Glomerular visceral epithelial cell (primary cell): Measurements from ENCODE around the gene NRBF2.

Experiments used
- DNase-seq: peaks from one replicate; pipeline ENCODE4 v3.0.0-alpha.2; 2016; ENCODE audit errors: extremely low spot score

The NRBF2 gene

GRCh38 chr10:63157845-63158624, 24.9 kb downstream of the NRBF2 start:
- peak; percentile 82 for DNase-seq

GRCh38 chr10:63161592-63161991, 28.5 kb downstream of the NRBF2 start:
- DNase-seq, result no peak

DNA sequence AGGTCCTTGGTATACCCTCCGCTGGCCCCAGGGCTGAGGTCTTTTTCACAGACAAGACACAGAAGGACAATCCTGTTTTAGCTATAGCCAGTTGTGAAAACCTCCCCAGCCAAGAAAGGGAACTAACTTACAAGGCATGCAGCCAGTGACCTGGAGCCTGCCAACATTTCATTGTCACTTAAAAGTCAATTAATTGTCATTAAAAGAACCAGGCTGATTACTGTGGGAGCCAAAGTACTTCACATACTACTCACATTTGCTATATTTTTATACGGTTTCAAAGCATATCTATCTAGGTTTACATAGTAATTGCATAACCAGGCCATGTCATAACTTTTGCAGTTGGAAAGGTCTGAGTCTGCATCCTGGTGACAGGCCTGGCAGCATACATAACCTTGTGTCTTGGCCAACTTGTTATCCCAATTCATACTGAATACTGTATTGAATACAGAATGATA, 31.1 kb downstream of the NRBF2 start:
- no peak for DNase-seq

GRCh38 chr10:63165249-63165648, 32.1 kb downstream of the NRBF2 start:
- no peak for DNase-seq

DNA sequence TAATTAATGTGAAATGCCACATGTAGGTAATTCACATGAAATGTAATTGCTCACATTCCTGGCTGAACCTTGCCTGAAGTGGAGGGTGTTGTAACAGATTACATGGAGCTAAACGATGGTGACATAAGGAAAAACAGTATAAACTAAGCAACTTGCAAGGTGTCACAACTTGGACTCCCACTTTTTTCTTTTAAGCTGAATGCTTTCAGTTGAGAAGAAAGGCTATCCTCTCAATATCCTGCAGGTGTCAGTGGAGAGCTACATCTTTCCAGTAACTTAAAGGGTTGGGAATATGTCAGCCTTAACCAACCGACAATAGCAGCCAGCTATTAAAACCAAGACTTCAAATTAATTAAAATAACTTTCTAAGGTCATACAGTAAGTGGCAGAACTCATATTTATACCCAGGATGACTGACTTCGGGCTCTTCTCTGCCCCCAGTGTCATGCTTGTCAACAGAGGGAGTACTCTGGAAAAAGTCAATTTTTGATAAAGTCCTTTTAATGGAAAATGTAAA, 33.7 kb downstream of the NRBF2 start:
- peak; percentile 77 for DNase-seq

DNA sequence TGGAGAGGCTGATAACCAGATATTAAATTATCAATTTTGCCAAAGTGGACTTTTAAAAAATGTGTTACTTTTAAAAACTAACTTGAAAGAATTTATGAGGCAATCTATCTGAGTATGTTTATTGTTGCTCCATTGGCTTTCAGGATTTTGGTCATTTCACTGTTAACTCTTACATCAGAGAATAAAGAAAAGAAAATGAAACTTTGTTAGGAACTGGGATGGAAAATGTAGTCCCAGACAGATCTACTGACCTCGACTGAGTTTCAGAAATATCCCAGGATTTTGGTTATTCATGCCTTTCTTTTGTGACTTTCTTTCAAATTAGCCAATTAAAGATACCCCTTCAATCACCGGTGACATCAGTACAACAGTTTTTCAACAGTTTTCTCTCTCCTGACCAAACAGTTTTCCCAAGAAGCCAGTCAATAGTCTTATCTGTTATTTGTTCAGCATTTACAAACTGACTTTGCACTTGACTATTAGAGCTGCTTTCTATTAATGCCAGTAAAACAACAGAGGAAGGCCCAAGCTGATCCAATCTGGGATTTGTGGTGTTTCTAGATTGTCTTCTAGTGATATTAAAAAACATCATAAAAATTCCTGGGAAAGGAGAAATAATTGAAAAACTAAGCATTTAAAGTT, 35.8 kb downstream of the NRBF2 start:
- no peak for DNase-seq

DNA sequence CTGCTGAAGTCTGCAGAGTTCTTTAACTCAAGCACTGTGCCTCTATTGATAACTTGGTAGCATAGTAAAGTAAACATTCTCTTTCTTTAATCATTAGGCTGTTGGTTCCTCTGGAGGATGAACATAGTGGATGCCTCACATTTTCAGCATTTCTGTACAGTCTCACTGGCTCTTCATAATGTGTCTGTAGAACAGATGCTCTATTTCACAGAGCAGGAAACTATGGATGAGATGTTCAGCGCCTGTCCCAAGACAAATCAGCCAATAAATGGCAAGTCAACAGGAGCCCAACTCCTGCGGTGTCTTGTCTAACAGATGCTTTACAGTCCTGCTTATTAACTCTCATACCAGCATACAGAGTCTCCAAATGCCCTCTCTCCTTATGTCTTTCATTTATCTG, 36.5 kb downstream of the NRBF2 start:
- DNase-seq, result no peak

DNA sequence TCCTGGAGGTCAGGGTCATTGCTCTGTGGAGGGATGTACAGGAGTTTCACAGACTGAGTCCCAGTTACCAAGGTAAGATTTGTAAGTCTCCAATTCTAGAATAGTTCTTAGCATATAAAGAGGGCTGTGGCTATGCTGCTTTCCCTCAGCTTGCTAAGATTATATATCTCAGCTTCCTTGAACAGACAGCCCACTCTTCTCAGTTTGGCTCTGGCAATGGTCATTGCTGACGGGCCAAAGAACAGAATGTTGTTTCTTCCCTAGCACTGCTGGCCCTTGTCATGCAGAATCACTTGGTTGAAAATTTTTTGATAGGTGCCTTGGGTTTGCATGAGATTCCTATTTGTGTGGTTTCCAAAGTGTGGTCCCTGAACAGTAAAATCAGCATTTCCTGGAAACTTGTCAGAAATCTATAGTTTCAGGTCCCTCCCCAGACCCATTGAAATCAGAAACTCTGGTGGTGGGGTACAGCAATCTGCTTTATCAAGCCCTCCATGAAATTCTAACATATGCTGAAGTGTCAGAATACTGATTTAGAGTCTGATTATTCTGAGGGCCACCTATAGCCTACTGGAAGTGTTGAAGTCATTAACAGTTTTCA, 38.2 kb downstream of the NRBF2 start:
- DNase-seq, result no peak

DNA sequence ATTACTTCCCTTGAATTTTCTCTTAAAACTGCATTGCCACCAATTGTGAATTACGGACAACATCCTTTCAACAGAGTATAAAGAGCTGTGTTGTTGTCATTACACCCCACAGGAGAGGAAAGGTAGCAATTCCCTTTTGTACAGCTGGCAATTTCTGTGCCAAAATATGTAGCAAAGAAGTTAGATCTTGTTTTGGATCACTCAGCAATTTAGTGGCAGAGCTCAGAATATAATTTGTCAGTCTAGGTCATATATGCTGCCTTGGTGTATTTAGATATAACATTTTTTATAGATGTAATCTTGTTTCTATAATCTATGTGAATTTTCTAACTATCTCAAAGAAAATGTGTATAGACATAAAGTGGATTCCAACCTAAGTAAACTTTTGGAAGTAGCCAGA, 38.8 kb downstream of the NRBF2 start:
- DNase-seq, result no peak

DNA sequence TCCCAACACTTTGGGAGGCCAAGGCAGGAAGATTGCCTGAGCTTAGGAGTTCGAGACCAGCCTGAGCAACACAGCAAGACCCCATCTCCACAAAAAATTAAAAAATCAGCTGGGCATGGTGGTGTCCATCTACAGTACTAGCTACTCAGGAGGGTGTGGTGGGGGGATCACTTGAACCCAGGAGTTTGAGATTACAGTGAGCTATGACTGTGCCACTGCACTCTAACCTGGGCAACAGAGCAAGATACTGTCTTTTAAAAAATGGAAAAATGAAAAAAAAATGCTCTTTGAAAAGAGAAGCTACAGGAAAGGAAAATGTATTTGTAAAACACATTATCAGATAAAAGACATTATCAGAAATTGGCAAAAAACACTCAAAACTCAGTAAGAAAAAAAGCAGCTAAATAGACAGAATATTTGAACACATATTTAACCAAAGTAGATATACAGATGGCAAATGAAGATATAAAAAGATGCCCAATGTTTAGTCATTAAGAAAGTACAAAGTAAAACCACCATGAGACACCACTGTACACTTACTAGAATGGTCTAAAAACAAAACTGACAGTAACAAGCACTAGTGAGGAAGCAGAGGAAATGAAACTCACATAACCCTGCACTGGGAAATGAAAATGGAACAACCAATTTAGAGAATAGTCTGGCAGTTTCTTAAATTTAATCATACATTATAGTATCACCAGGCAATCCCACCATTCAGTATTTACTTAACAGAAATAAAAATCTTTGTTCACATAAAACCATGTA, 40.5 kb downstream of the NRBF2 start:
- no peak for DNase-seq

DNA sequence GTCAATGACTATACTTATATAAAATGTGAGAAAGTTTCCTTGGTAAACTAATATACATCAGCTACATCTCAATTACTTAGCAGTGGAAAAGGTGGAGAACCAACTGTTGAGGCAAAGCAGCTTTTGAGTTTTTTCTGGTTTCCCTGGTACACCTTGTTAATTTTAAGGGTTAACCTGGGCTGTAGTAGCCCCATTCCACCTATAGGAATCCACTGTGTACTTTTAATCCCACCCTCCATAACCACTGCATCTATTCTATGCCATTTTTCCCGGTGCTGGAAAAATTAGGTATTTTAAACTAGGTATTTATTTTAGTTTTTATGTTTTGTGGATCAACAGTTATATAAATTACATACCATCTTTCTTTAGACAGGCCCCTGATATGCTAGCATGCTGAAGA, 42.4 kb downstream of the NRBF2 start:
- no peak for DNase-seq

DNA sequence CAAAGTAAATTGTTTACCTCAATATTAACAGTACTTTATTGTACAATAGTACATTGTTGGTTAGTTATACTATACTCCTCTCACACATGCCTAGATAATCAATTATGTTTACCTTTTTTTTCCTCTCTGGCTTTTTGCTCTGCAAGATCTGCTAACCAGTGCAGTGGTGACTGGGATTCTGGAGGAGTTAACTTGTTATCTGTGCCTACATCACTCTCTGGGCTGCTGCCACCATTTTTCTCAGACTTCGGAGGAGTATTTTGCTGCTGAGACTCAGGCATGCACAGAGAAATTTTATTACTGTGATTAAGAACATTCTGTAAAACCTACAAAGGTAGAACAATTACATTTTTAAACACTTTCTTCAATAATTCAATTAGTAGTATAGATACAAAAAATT, 59.7 kb downstream of the NRBF2 start:
- no peak for DNase-seq

GRCh38 chr10:63197344-63198092, 64.4 kb downstream of the NRBF2 start:
- no peak for DNase-seq

- DNase-seq, result no peak
These were observed 66.6 kb downstream of the NRBF2 start for GRCh38 chr10:63199716-63200115.

DNA sequence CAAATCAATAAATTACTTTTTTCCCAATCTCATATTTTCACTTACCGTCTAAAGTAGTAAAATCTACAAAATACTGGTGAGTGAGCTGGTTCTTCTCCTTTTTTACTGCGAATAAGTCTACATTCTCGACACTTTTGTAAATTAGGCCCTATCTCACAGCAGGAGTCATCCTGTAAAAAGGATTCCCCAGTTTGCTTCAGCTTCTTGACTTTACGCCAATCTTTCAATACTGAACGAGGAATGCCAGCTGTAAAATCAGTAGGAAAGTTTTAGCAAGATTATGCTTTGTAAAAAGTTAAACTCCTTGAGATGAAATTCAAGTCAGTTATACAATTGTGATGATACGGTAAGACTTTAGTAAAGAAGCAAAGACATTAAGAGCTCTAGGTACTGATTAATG, 67.3 kb downstream of the NRBF2 start:
- DNase-seq, result no peak

DNA sequence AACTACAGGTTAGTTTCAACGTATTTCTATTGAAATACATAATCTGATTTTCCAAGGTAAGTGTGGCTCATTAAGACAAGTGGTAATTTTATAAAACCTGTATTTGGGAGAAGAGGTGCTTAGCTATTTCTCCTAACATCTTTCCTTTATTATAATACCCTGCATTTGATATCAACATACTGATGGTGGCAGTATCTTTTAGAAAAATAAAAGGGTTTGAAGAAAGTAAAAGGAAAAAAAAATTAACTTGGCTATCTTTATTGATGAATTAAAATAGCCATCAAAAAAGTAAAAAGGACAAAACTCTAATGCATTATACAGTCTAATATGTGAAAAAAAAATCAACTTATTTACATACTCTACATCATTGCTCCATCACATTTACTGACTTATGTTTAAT, 68.0 kb downstream of the NRBF2 start:
- DNase-seq, result no peak
